ENCODE data around the gene ZNF521. TPM values are rescaled to one million over a fixed set of nuclear protein-coding genes. Genes with fewer than 3 reads are reported as not detected.

Gene ZNF521
- total RNA-seq, 1 donor from 2014 or later, result 75.1 TPM

DNA sequence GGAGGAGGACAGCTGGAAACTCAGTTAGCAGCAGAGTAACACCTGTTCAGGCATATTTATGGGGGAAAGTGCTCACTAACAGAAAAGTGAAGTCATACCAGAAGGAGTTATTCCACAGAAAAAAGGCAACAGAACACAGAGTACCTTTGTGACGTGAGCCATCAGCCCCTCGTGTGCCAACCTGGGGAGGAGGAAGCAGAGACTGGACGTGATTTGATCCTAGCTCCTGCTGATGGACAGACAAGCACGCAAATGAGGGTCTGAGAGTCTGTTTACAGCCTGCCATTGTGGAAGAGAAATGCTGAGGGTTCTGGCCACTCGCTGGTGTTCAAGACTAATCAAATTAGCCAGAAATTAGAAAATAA lies 120.7 kb downstream of the ZNF521 start:
- Mint-ChIP-seq H3K27ac (no peak overlapping the region), H3K4me1 (ENCODE audit: unreplicated experiment) (peaks cover 34% of the 10 kb centered on the region), H3K36me3 (peaks cover 8% of the 10 kb centered on the region), H3K4me3 (no peak overlapping the region), H3K27me3 (peaks cover 7% of the 10 kb centered on the region), H3K9me3 (no peaks in the 10 kb centered on the region)
- TF ChIP-seq, protein P1, sequence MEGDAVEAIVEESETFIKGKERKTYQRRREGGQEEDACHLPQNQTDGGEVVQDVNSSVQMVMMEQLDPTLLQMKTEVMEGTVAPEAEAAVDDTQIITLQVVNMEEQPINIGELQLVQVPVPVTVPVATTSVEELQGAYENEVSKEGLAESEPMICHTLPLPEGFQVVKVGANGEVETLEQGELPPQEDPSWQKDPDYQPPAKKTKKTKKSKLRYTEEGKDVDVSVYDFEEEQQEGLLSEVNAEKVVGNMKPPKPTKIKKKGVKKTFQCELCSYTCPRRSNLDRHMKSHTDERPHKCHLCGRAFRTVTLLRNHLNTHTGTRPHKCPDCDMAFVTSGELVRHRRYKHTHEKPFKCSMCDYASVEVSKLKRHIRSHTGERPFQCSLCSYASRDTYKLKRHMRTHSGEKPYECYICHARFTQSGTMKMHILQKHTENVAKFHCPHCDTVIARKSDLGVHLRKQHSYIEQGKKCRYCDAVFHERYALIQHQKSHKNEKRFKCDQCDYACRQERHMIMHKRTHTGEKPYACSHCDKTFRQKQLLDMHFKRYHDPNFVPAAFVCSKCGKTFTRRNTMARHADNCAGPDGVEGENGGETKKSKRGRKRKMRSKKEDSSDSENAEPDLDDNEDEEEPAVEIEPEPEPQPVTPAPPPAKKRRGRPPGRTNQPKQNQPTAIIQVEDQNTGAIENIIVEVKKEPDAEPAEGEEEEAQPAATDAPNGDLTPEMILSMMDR (conservative IDR thresholded peaks at IDR 0.05), result no peak
- no peak for DNase-seq (ENCODE audit: extremely low spot score, unreplicated experiment)

GRCh38 chr18:25230658-25231326 lies 121.2 kb downstream of the ZNF521 start:
- TF ChIP-seq, protein P1 (conservative IDR thresholded peaks at IDR 0.05), result no peak
- no peak for DNase-seq (ENCODE audit: extremely low spot score, unreplicated experiment)
- Mint-ChIP-seq H3K4me3 (no peak overlapping the region), H3K36me3 (peaks cover 13% of the 10 kb centered on the region), H3K9me3 (no peaks in the 10 kb centered on the region), H3K27me3 (peaks cover 7% of the 10 kb centered on the region), H3K4me1 (ENCODE audit: unreplicated experiment) (peaks cover 34% of the 10 kb centered on the region), H3K27ac (no peak overlapping the region)

- Mint-ChIP-seq H3K27ac (no peak overlapping the region), H3K9me3 (no peaks in the 10 kb centered on the region), H3K36me3 (peaks cover 21% of the 10 kb centered on the region), H3K4me1 (ENCODE audit: unreplicated experiment) (peaks cover 34% of the 10 kb centered on the region), H3K4me3 (no peak overlapping the region), H3K27me3 (peaks cover 7% of the 10 kb centered on the region)
- TF ChIP-seq, protein P1 (conservative IDR thresholded peaks at IDR 0.05), result no peak
- DNase-seq (ENCODE audit: extremely low spot score, unreplicated experiment), result no peak
Measured at GRCh38 chr18:25229920-25230319, 122.0 kb downstream of the ZNF521 start.

GRCh38 chr18:25229081-25229480 lies 122.9 kb downstream of the ZNF521 start:
- peaks cover 7% of the 10 kb centered on the region for H3K27me3 Mint-ChIP-seq
- peaks cover 34% of the 10 kb centered on the region for H3K4me1 Mint-ChIP-seq (ENCODE audit: unreplicated experiment)
- peaks cover 22% of the 10 kb centered on the region for H3K36me3 Mint-ChIP-seq
- H3K4me3 Mint-ChIP-seq, result peak overlapping the region; percentile 56
- H3K9me3 Mint-ChIP-seq, result no peaks in the 10 kb centered on the region
- TF ChIP-seq, protein P1 (conservative IDR thresholded peaks at IDR 0.05), result no peak
- no peak overlapping the region for H3K27ac Mint-ChIP-seq
- DNase-seq (ENCODE audit: extremely low spot score, unreplicated experiment), result no peak

GRCh38 chr18:25228410-25228809 lies 123.6 kb downstream of the ZNF521 start:
- peaks cover 22% of the 10 kb centered on the region for H3K36me3 Mint-ChIP-seq

More at GRCh38 chr18:25228410-25228809, 123.6 kb downstream of the ZNF521 start:
- H3K4me3 Mint-ChIP-seq, result no peak overlapping the region
- H3K27ac Mint-ChIP-seq, result no peak overlapping the region
- no peak for DNase-seq (ENCODE audit: extremely low spot score, unreplicated experiment)
- TF ChIP-seq, protein P1 (conservative IDR thresholded peaks at IDR 0.05), result no peak
- peaks cover 29% of the 10 kb centered on the region for H3K4me1 Mint-ChIP-seq (ENCODE audit: unreplicated experiment)
- peaks cover 7% of the 10 kb centered on the region for H3K27me3 Mint-ChIP-seq
- no peaks in the 10 kb centered on the region for H3K9me3 Mint-ChIP-seq
